Measurements from ENCODE around the gene KCNG4.

GRCh38 chr16:84174396-84174795 is 65.4 kb downstream of the KCNG4 start:
- TF ChIP-seq CTCF (conservative IDR thresholded peaks at IDR 0.05; ENCODE audit: low read length) (no peak), EZH2phosphoT487 (IDR thresholded peaks at IDR 0.05; ENCODE audit: borderline replicate concordance) (no peak)

Measured in Loucy (cell line).